ENCODE data around the gene MED13L. TPM values are rescaled to one million over a fixed set of nuclear protein-coding genes. Genes with fewer than 3 reads are reported as not detected.

MED13L gene
- total and polyA plus RNA-seq, 9 donors: 47.8 to 198 (median 156) TPM

GRCh38 chr12:116215023-116215422, 62.5 kb downstream of the MED13L start:
- no peak overlapping the region for H3K4me3 ChIP-seq
- intact Hi-C loops (cut with DNase I): no loop called here
- H3K9me3 ChIP-seq: no peaks in the 10 kb centered on the region
- no peaks in the 10 kb centered on the region for H3K36me3 ChIP-seq
- TF ChIP-seq EP300 (IDR thresholded peaks at IDR 0.05) (no peak), POLR2A (IDR thresholded peaks at IDR 0.05) (no peak)
- TF ChIP-seq, protein P1, sequence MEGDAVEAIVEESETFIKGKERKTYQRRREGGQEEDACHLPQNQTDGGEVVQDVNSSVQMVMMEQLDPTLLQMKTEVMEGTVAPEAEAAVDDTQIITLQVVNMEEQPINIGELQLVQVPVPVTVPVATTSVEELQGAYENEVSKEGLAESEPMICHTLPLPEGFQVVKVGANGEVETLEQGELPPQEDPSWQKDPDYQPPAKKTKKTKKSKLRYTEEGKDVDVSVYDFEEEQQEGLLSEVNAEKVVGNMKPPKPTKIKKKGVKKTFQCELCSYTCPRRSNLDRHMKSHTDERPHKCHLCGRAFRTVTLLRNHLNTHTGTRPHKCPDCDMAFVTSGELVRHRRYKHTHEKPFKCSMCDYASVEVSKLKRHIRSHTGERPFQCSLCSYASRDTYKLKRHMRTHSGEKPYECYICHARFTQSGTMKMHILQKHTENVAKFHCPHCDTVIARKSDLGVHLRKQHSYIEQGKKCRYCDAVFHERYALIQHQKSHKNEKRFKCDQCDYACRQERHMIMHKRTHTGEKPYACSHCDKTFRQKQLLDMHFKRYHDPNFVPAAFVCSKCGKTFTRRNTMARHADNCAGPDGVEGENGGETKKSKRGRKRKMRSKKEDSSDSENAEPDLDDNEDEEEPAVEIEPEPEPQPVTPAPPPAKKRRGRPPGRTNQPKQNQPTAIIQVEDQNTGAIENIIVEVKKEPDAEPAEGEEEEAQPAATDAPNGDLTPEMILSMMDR (IDR thresholded peaks at IDR 0.05): no peak
- H3K27me3 ChIP-seq: no peaks in the 10 kb centered on the region
- DNase-seq: no peak
- no peak overlapping the region for H3K27ac ChIP-seq
- WGBS, 3 donors: 98 to 100% (median 99%) methylated on average over 1 of the region's 1 CpG
- peaks cover 13% of the 10 kb centered on the region for H3K4me1 ChIP-seq (ENCODE audit: insufficient read depth)

- no peaks in the 10 kb centered on the region for H3K36me3 ChIP-seq
- no peak overlapping the region for H3K4me3 ChIP-seq
- WGBS, 3 donors: 77 to 85% (median 84%) methylated on average over 4 of the region's 4 CpGs
- no peak overlapping the region for H3K27ac ChIP-seq
- peaks cover 14% of the 10 kb centered on the region for H3K4me1 ChIP-seq (ENCODE audit: insufficient read depth)
- DNase-seq: no peak
- TF ChIP-seq EP300 (IDR thresholded peaks at IDR 0.05) (no peak), POLR2A (IDR thresholded peaks at IDR 0.05) (no peak)
- TF ChIP-seq, protein P1 (IDR thresholded peaks at IDR 0.05): no peak
- H3K9me3 ChIP-seq: no peaks in the 10 kb centered on the region
- intact Hi-C loops (cut with DNase I): no loop called here
- no peaks in the 10 kb centered on the region for H3K27me3 ChIP-seq
These were observed 63.5 kb downstream of the MED13L start for GRCh38 chr12:116213885-116214527.

DNA sequence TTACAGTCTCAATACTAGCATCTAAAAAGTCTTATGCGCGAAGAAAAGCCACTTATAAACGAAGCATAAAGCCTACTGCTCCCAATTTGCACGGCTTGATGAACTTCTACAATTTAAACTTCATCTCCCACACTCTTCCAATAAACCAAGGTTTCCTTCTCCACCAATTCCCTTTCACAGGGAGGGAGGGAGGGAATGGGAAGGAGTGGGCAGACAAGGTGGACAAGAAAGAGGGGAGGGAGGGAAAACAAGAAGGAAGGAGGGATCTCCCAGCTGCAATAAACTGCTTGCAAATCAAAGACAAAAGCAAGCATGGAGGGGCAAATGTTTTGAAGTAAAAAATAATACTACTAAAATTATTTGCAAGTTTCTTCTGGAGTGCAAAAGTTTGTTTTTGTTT, 64.5 kb downstream of the MED13L start:
- intact Hi-C loops (cut with DNase I): no loop called here
- 88 to 90% (median 89%) methylated on average over 4 of the region's 4 CpGs for WGBS, 3 donors
- H3K27ac ChIP-seq: no peak overlapping the region
- TF ChIP-seq EP300 (IDR thresholded peaks at IDR 0.05): no peak
- TF ChIP-seq, protein P1 (IDR thresholded peaks at IDR 0.05): no peak
- no peak for TF ChIP-seq POLR2A (IDR thresholded peaks at IDR 0.05)
- H3K4me1 ChIP-seq (ENCODE audit: insufficient read depth): peaks cover 11% of the 10 kb centered on the region
- DNase-seq: no peak
- H3K27me3 ChIP-seq: no peaks in the 10 kb centered on the region
- H3K9me3 ChIP-seq: no peaks in the 10 kb centered on the region
- no peak overlapping the region for H3K4me3 ChIP-seq
- H3K36me3 ChIP-seq: no peaks in the 10 kb centered on the region

GRCh38 chr12:116210762-116211161, 66.7 kb downstream of the MED13L start:
- no peaks in the 10 kb centered on the region for H3K36me3 ChIP-seq
- no peak overlapping the region for H3K4me3 ChIP-seq
- intact Hi-C loops (cut with DNase I): no loop called here
- DNase-seq: no peak
- peaks cover 5% of the 10 kb centered on the region for H3K4me1 ChIP-seq (ENCODE audit: insufficient read depth)
- H3K9me3 ChIP-seq: no peaks in the 10 kb centered on the region
- TF ChIP-seq, protein P1 (IDR thresholded peaks at IDR 0.05): no peak
- TF ChIP-seq POLR2A (IDR thresholded peaks at IDR 0.05) (no peak), EP300 (IDR thresholded peaks at IDR 0.05) (no peak)
- no peak overlapping the region for H3K27ac ChIP-seq
- 81 to 87% (median 84%) methylated on average over 4 of the region's 4 CpGs for WGBS, 3 donors
- H3K27me3 ChIP-seq: no peaks in the 10 kb centered on the region
